ENCODE measurements around the gene DNAJC28.
"Not testable (repeated sequence)": the region's sequence is repeated elsewhere in the genome, so short reads cannot be mapped to it uniquely, and the experiment has no call there.

DNAJC28 gene

DNA sequence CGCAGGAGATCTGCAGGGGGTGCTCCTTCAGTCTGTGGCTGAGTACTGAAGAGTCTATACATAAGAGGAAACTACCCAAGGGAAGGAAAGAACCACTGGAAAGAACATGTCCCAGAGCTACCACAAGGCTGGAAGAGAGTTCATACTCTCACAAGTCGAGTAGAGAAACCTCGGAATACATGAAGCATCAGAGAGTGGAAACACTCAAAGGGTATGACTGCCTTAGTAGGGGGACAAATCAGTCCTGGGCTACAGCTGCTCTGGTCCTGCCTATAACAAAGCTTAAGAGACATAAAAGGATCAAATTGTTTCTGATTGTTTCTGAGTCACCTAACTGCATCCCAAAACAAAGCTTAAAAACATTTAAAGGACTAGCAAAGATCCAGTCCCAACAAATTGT lies 39.2 kb downstream of the DNAJC28 start:
- H3K36me3 ChIP-seq (ENCODE audit: control insufficient read depth, insufficient read depth, low read length): no peaks in the 10 kb centered on the region
- no peak overlapping the region for H3K4me3 ChIP-seq (ENCODE audit: low read depth, low read length)
- H3K4me1 ChIP-seq (ENCODE audit: control insufficient read depth, insufficient read depth, low read length): no peaks in the 10 kb centered on the region
- H3K27me3 ChIP-seq (ENCODE audit: control insufficient read depth, insufficient read depth, low read length): no peaks in the 10 kb centered on the region
- H3K9ac ChIP-seq (ENCODE audit: low read depth, low read length): no peak overlapping the region
- H3K9me3 ChIP-seq (ENCODE audit: control insufficient read depth, insufficient read depth, low read length): no peaks in the 10 kb centered on the region

DNA sequence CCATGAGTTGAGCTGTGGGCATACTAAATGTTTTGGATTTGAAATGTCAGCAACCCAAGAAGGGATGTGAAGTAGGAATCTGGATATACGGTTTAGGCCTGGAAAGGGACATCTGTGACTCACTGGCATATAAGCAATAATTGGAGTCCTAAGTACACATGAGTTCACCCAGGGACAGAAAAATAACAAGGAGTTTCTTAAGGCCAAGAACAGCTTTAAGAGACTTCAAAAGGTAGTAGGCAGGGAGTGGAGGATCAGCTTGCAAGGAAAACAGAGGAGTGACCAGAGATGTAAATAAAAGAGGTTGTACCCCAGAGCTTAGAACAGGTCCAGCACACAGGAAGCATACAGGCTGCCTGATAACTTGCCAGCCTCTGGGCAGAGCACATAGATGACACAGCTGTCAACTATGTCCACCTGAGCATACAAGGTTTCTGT lies 39.9 kb downstream of the DNAJC28 start:
- Histone ChIP-seq H3K4me1 (ENCODE audit: control insufficient read depth, insufficient read depth, low read length) (no peaks in the 10 kb centered on the region), H3K27me3 (ENCODE audit: control insufficient read depth, insufficient read depth, low read length) (no peaks in the 10 kb centered on the region), H3K36me3 (ENCODE audit: control insufficient read depth, insufficient read depth, low read length) (no peaks in the 10 kb centered on the region), H3K9ac (ENCODE audit: low read depth, low read length) (no peak overlapping the region), H3K9me3 (ENCODE audit: control insufficient read depth, insufficient read depth, low read length) (no peaks in the 10 kb centered on the region), H3K4me3 (ENCODE audit: low read depth, low read length) (no peak overlapping the region)

DNA sequence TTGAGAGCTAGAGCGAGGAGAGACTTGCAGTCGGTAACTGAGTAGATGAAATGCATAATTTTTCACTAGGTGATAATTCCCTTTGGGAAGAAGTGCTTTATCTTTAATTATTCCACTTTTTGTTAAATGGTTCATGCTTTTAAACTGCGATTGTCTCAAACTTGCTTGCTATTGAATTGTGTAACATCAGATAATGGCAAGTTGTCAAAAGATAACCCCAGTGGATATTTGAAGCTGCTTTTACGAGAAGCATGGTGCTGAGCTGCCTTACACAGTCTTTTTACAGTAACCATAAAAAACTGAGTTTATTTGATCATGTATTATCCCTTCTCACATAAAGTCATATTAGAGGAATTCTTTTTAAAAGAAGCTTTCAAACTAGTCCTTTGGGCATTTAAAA lies 41.9 kb downstream of the DNAJC28 start:
- no peak overlapping the region for H3K9ac ChIP-seq (ENCODE audit: low read depth, low read length)
- H3K9me3 ChIP-seq (ENCODE audit: control insufficient read depth, insufficient read depth, low read length): no peaks in the 10 kb centered on the region
- no peaks in the 10 kb centered on the region for H3K27me3 ChIP-seq (ENCODE audit: control insufficient read depth, insufficient read depth, low read length)
- no peaks in the 10 kb centered on the region for H3K36me3 ChIP-seq (ENCODE audit: control insufficient read depth, insufficient read depth, low read length)
- H3K4me1 ChIP-seq (ENCODE audit: control insufficient read depth, insufficient read depth, low read length): no peaks in the 10 kb centered on the region
- H3K4me3 ChIP-seq (ENCODE audit: low read depth, low read length): no peak overlapping the region

DNA sequence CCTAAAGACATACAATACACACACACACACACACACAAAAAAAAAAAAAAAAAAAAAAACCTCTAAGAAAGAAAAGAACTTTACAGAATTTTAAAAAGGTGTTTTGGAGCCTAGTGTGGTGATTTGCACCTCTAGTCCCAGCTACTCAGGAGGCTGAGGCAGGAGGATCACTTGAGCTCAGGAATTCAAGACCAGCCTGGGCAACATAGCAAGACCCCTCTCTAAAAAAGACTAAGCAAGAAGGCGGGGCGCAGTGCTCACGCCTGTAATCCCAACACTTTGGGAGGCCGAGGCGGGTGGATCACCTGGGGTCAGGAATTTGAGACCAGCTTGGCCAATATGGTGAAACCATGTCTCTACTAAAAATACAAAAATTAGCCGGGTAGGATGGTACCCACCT lies 44.9 kb downstream of the DNAJC28 start:
- H3K27me3 ChIP-seq (ENCODE audit: control insufficient read depth, insufficient read depth, low read length); H3K9ac ChIP-seq (ENCODE audit: low read depth, low read length); H3K36me3 ChIP-seq (ENCODE audit: control insufficient read depth, insufficient read depth, low read length); H3K4me1 ChIP-seq (ENCODE audit: control insufficient read depth, insufficient read depth, low read length); H3K9me3 ChIP-seq (ENCODE audit: control insufficient read depth, insufficient read depth, low read length); H3K4me3 ChIP-seq (ENCODE audit: low read depth, low read length): not testable (repeated sequence)

DNA sequence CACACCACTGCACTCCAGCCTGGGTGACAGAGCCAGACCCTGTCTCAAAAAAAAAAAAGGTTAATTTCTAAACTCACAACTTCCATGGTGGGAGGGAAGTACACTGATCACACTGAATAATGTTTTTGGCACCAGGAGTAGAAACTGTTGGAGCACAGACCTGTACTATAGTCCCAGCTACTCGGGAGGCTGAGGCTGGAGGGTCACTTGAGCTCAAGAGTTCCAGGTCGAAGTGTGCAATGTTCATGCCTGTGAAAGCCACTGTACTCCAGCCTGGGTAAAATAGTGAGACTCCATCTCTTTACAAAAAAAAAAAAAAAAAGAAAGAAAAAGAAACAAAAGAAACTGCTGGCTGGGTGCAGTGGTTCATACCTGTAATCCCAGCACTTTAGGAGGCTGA lies 47.0 kb downstream of the DNAJC28 start:
- no peaks in the 10 kb centered on the region for H3K27me3 ChIP-seq (ENCODE audit: control insufficient read depth, insufficient read depth, low read length)
- H3K4me1 ChIP-seq (ENCODE audit: control insufficient read depth, insufficient read depth, low read length): no peaks in the 10 kb centered on the region
- no peak overlapping the region for H3K9ac ChIP-seq (ENCODE audit: low read depth, low read length)
- no peak overlapping the region for H3K4me3 ChIP-seq (ENCODE audit: low read depth, low read length)
- H3K9me3 ChIP-seq (ENCODE audit: control insufficient read depth, insufficient read depth, low read length): no peaks in the 10 kb centered on the region
- H3K36me3 ChIP-seq (ENCODE audit: control insufficient read depth, insufficient read depth, low read length): no peaks in the 10 kb centered on the region

DNA sequence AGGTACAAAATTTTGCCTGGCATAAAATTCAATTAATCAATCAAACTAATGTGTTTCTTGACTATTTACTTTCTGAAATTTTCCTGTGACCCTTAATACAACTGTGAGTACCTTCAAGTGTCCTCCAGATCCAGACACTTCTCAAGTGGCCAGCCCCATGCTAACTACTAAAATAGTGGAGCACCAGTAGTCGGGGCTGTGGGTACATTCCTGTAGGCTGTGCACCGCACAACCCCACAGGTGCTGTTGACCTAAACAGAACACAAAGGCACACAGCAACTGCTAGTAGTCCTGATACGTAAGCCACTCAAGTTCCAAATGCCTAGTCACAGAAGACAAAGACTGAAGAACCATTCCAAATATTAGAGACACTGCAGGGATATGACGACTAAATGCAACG lies 48.3 kb downstream of the DNAJC28 start:
- peaks cover 3% of the 10 kb centered on the region for H3K36me3 ChIP-seq (ENCODE audit: control insufficient read depth, insufficient read depth, low read length)
- H3K9me3 ChIP-seq (ENCODE audit: control insufficient read depth, insufficient read depth, low read length): no peaks in the 10 kb centered on the region
- H3K4me1 ChIP-seq (ENCODE audit: control insufficient read depth, insufficient read depth, low read length): no peaks in the 10 kb centered on the region
- no peaks in the 10 kb centered on the region for H3K27me3 ChIP-seq (ENCODE audit: control insufficient read depth, insufficient read depth, low read length)
- no peak overlapping the region for H3K9ac ChIP-seq (ENCODE audit: low read depth, low read length)
- H3K4me3 ChIP-seq (ENCODE audit: low read depth, low read length): no peak overlapping the region

DNA sequence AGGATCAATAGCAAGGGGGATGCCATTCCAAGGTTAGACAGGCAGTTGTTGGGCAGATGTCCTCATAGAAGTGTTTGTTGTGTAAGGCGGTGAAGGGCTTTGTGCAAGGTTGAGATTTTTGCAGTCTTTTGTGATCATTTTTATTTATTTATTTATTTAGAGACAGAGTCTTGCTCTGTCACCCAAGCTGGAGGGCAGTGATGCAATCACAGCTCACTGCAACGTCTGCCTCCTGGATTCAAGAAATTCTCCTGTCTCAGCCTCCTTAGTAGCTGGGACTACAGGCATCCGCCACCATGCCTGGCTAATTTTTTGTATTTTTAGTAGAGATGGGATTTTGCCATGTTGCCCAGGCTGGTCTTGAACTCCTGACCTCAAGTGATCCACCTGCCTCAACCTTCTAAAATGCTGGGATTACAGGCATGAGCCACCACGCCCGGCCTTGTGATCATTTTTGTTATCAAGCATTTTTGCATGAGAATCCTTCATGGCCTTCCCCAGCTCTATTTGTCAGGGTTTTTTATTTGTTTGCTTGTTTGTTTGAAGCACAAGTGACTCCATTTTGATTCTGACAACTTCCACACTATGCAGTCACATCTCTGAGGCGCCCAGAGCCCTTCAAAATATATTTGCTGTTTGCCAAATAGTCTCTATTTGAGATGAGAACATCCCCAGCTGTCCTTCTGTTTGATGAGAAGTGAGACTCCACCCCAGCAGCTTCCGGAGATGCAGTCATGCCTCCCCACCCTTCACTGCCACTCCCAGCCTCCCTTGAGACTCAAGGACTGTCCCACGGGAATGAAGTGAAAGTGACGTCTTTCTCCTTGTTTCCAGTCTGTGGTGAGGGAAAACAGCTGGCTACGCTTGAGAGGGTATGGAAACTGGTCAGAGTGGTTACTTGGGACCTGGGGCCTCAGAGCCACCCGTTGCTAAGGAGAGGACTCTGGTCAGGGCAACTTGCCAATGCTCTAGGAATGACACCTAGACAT lies 49.7 kb downstream of the DNAJC28 start:
- Histone ChIP-seq H3K9me3 (ENCODE audit: control insufficient read depth, insufficient read depth, low read length) (no peaks in the 10 kb centered on the region), H3K4me3 (ENCODE audit: low read depth, low read length) (no peak overlapping the region), H3K36me3 (ENCODE audit: control insufficient read depth, insufficient read depth, low read length) (peaks cover 3% of the 10 kb centered on the region), H3K27me3 (ENCODE audit: control insufficient read depth, insufficient read depth, low read length) (no peaks in the 10 kb centered on the region), H3K9ac (ENCODE audit: low read depth, low read length) (no peak overlapping the region), H3K4me1 (ENCODE audit: control insufficient read depth, insufficient read depth, low read length) (no peaks in the 10 kb centered on the region)

All from iPS-15b (cell line).